HepG2 (cell line): ENCODE results near the gene NDUFAF8. TPM values are rescaled to one million over a fixed set of nuclear protein-coding genes. Genes with fewer than 3 reads are reported as not detected.

Source experiments
- ATAC-seq: fragments of 200-7000 bp; cut with Tn5 transposase; 3 replicates; pipeline ENCODE4 v1.9.1; 2020; ENCODE audit warnings: mild to moderate bottlenecking, moderate library complexity
- BruUV-seq: library from RNA; stranded (reverse); fragments of 400-500 nt; replicated peaks from 2 replicates; lab custom pipeline; 2021; lab: Mats Ljungman, UMichigan
- CTCF ChIA-PET: fragments of 300-600 bp; formaldehyde crosslinking; extraction: SDS; loops from one replicate; lab custom pipeline; 2021; ENCODE audit warnings: low total read pairs, inconsistent platforms, low intra/inter-chr PET ratio; lab: Yijun Ruan, JAX
- POLR2A ChIA-PET: fragments of 350-600 bp; sonication (Branson Sonifier 250); formaldehyde crosslinking; loops from one replicate; lab custom pipeline; 2020; ENCODE audit warnings: antibody characterized with exemption, inconsistent platforms; lab: Yijun Ruan, JAX
- DNase-seq: peaks from one replicate; pipeline ENCODE4 v3.0.0-alpha.2; 2015; ENCODE audit warnings: low spot score
- FAIRE-seq: peaks from 3 replicates; lab custom pipeline; 2011; peaks lifted over from hg19 to GRCh38; lab: Jason Lieb, UNC
- H2AFZ ChIP-seq: one replicate; pipeline ENCODE4 v1.6.1; 2011; ENCODE audit warnings: low read length, inconsistent platforms
- H3K27ac ChIP-seq: fragments of 300-600 bp; 3 replicates; pipeline ENCODE4 v1.8.0; 2011; ENCODE audit warnings: mixed run types, mild to moderate bottlenecking, mixed read lengths, low read length, inconsistent platforms; ENCODE audit not compliant: insufficient read depth; ENCODE audit errors: extremely low read length
- H3K27me3 ChIP-seq, 2 experiments: fragments of 200-600 bp in 1 of 2; 2 replicates in 1 of 2; 3 replicates in 1 of 2; pipeline versions ENCODE4 v1.6.0 to v1.8.0; 2011; ENCODE audit warnings: low read length in 2 of 2, mild to moderate bottlenecking in 2 of 2, moderate library complexity in 2 of 2, inconsistent platforms in 1 of 2; ENCODE audit not compliant: insufficient read depth in 2 of 2, control insufficient read depth in 1 of 2
- H3K36me3 ChIP-seq, 2 experiments: fragments of 200-600 bp in 1 of 2; replicated peaks in 1 of 2; 2 replicates in 1 of 2; 3 replicates in 1 of 2; pipeline versions ENCODE4 v1.5.1 to v1.8.0; 2011; ENCODE audit warnings: low read length in 2 of 2, inconsistent platforms in 1 of 2; ENCODE audit not compliant: insufficient read depth in 2 of 2, control insufficient read depth in 1 of 2
- H3K4me1 ChIP-seq: 2 replicates; pipeline ENCODE4 v1.5.1; 2012; ENCODE audit warnings: low read length, inconsistent platforms; ENCODE audit not compliant: insufficient read depth
- H3K4me2 ChIP-seq: 2 replicates; pipeline ENCODE4 v1.6.0; 2011; ENCODE audit warnings: low read depth, low read length, inconsistent platforms
- H3K4me3 ChIP-seq, 3 experiments: fragments of 200-600 bp in 1 of 3; sonication (generic), shearing (Covaris generic) in 1 of 3; replicated peaks in 1 of 3; 2 replicates each; pipeline ENCODE4 v1.5.1; 2011 to 2016; ENCODE audit warnings: low read length in 3 of 3, inconsistent platforms in 2 of 3, low read depth in 2 of 3, mild to moderate bottlenecking in 2 of 3, control low read depth in 1 of 3, mixed read lengths in 1 of 3; ENCODE audit not compliant: insufficient read depth in 1 of 3
- H3K79me2 ChIP-seq: one replicate; pipeline ENCODE4 v1.6.1; 2011; ENCODE audit warnings: low read length, inconsistent platforms; ENCODE audit not compliant: insufficient read depth
- H3K9ac ChIP-seq: 2 replicates; pipeline ENCODE4 v1.6.0; 2011; ENCODE audit warnings: mild to moderate bottlenecking, low read depth, low read length, inconsistent platforms; ENCODE audit not compliant: insufficient read depth
- H3K9me3 ChIP-seq: 2 replicates; pipeline ENCODE4 v1.5.1; 2012; ENCODE audit warnings: mild to moderate bottlenecking, low read length
- H4K20me1 ChIP-seq: 2 replicates; pipeline ENCODE4 v1.6.0; 2011; ENCODE audit warnings: inconsistent platforms, mild to moderate bottlenecking, low read length, moderate library complexity; ENCODE audit not compliant: insufficient read depth
- BHLHE40 ChIP-seq: IDR thresholded peaks from 2 replicates; pipeline ENCODE4 v1.6.1; 2011; ENCODE audit warnings: low read length, improper control_type of control experiment
- GLI4 ChIP-seq: sonication (generic); formaldehyde crosslinking; IDR thresholded peaks from 2 replicates; pipeline ENCODE4 v1.5.1; 2020; ENCODE audit warnings: missing genetic modification reagents, mild to moderate bottlenecking, moderate library complexity, borderline replicate concordance
- HMG20B ChIP-seq: conservative IDR thresholded peaks from 2 replicates; pipeline ENCODE4 v1.6.1; 2016; ENCODE audit warnings: missing genetic modification reagents, missing compliant biosample characterization
- MAF1 ChIP-seq: sonication (generic); formaldehyde crosslinking; IDR thresholded peaks from 2 replicates; pipeline ENCODE4 v1.5.0; 2020; ENCODE audit warnings: missing genetic modification reagents, borderline replicate concordance
- MIER2 ChIP-seq: IDR thresholded peaks from 2 replicates; pipeline ENCODE4 v1.6.1; 2016; ENCODE audit warnings: missing biosample characterization, missing genetic modification reagents
- RNF2 ChIP-seq: fragments of 450-650 bp; conservative IDR thresholded peaks from 2 replicates; pipeline ENCODE4 v1.6.1; 2016; ENCODE audit warnings: low read depth
- SMARCC2 ChIP-seq: fragments of 450-650 bp; IDR thresholded peaks from 2 replicates; pipeline ENCODE4 v1.6.1; 2017; ENCODE audit warnings: antibody characterized with exemption, mild to moderate bottlenecking
- TARDBP ChIP-seq: sonication (generic); formaldehyde crosslinking; IDR thresholded peaks from 2 replicates; pipeline ENCODE4 v1.8.0; 2022; ENCODE audit warnings: mild to moderate bottlenecking, missing genetic modification reagents
- ZFP36L2 ChIP-seq: sonication (generic); formaldehyde crosslinking; IDR thresholded peaks from 2 replicates; pipeline ENCODE4 v1.4.0; 2020; ENCODE audit warnings: missing genetic modification reagents
- ZFP37 ChIP-seq: sonication (generic); formaldehyde crosslinking; IDR thresholded peaks from 2 replicates; pipeline ENCODE4 v1.4.0; 2020; ENCODE audit warnings: missing genetic modification reagents, borderline replicate concordance
- ZFP90 ChIP-seq: sonication (generic); formaldehyde crosslinking; IDR thresholded peaks from 2 replicates; pipeline ENCODE4 v1.8.0; 2022; ENCODE audit warnings: missing genetic modification reagents, mild to moderate bottlenecking, inconsistent platforms, borderline replicate concordance
- ZFYVE20 ChIP-seq: sonication (generic); formaldehyde crosslinking; IDR thresholded peaks from 2 replicates; pipeline ENCODE4 v1.8.0; 2023; ENCODE audit warnings: low read depth, mild to moderate bottlenecking, moderate library complexity, missing genetic modification reagents, borderline replicate concordance
- ZKSCAN5 ChIP-seq: sonication (generic); formaldehyde crosslinking; IDR thresholded peaks from 2 replicates; pipeline ENCODE4 v1.5.1; 2020; ENCODE audit warnings: mild to moderate bottlenecking, missing genetic modification reagents
- ZNF713 ChIP-seq: sonication (generic); formaldehyde crosslinking; IDR thresholded peaks from 2 replicates; pipeline ENCODE4 v1.4.0; 2020; ENCODE audit warnings: mild to moderate bottlenecking, missing genetic modification reagents
- ZNF839 ChIP-seq: sonication (generic); formaldehyde crosslinking; IDR thresholded peaks from 2 replicates; pipeline ENCODE4 v1.4.0; 2020; ENCODE audit warnings: missing genetic modification reagents, mild to moderate bottlenecking, borderline replicate concordance
- WGBS: methylation state at CpG from one replicate; pipeline ENCODE4 v1.1.6; 2017; ENCODE audit warnings: low lambda C conversion rate; 5-methylcytosine and 5-hydroxymethylcytosine counted together
- in situ Hi-C: cut with HindIII; loops from 2 replicates; pipeline ENCODE4 v1.10.0; 2017; ENCODE audit warnings: low pct_unique_long_range_greater_than_20kb; ENCODE audit not compliant: extremely low pct_ligation_motif_present
- intact Hi-C: fragments of 100-400 bp; cut with micrococcal nuclease; formaldehyde crosslinking; loops from one replicate; pipeline ENCODE4 v1.10.0; 2022; ENCODE audit not compliant: unreplicated experiment
- polyA plus RNA-seq, 8 experiments: library from polyadenylated mRNA; depleted of rRNA in 3 of 8; stranded (reverse) in 7 of 8; unstranded in 1 of 8; fragments of >200 nt; fragmentation: Illumina TruSeq in 4 of 8; extraction: Trizol in 4 of 8; gene quantifications; 2 replicates each; pipeline versions ENCODE4 v1.2.1 to v1.2.3, GENCODE V29; 2011 to 2016; ENCODE audit warnings: low read depth in 4 of 8, missing spikeins in 1 of 8, mixed read lengths in 1 of 8; ENCODE audit not compliant: insufficient read depth in 1 of 8
- total RNA-seq, 5 experiments: library from RNA; depleted of rRNA; stranded (reverse); fragments of >200 nt; fragmentation: Illumina TruSeq; extraction: Trizol; gene quantifications; 2 replicates each; pipeline ENCODE4 v1.2.3, GENCODE V29; 2016; ENCODE audit warnings: low read depth in 1 of 5
- TF ChIP-seq, protein P1 (sequence below): sonication (generic); formaldehyde crosslinking; IDR thresholded peaks from 2 replicates; pipeline ENCODE4 v1.5.0; 2020; ENCODE audit warnings: missing genetic modification reagents
- TF ChIP-seq, protein P2 (sequence below): sonication (generic); formaldehyde crosslinking; IDR thresholded peaks from 2 replicates; pipeline ENCODE4 v1.5.1; 2020; ENCODE audit warnings: missing genetic modification reagents, mild to moderate bottlenecking, borderline replicate concordance
- TF ChIP-seq, protein P3 (sequence below): sonication (generic); formaldehyde crosslinking; IDR thresholded peaks from 2 replicates; pipeline ENCODE4 v1.8.1; 2023; ENCODE audit warnings: mild to moderate bottlenecking, inconsistent platforms, moderate library complexity, missing genetic modification reagents, borderline replicate concordance

Gene NDUFAF8
- total and polyA plus RNA-seq, 2 of the 13 experiments (the other 11 are each of a cell fraction or from before 2014, with no cell fraction given), result 75.6 to 233 TPM

DNA sequence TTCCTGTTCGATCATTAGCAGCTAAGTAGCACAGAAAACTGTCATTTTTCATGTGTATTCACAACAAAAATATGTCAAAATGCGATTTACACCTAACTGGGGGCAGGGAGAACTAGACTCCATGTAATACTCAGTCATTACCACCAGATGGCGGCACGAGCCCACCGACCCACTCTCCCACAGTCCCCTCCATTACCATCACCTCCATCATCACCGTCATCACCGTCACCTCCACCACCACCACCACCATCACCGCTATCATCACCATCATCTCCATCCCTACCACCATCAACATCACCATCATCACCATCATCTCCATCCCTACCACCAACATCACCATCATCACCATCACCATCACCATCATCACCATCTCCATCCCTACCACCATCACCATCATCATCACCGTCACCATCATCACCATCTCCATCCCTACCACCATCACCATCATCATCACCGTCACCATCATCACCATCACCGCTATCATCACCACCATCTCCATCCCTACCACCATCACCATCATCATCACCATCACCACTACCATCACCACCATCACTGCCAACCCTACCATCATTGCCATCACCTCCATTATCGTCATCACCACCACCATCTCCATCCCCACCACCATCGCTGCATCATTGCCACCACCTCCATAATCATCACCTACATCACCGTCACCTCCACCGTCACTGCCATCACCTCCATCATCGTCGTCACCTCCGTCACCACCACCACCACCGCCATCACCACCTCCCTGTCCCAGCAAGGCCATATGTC, 14.4 kb downstream of the NDUFAF8 start (continued):
- TF ChIP-seq MAF1 (CRISPR knock-in tag) (peak; percentile 53; the same call in 1 of the 2 replicates), RNF2 (no peak), GLI4 (CRISPR knock-in tag) (no peak), ZNF839 (CRISPR knock-in tag) (0 out of 2 replicates have a peak, but pooled peaks have one; percentile 32), ZKSCAN5 (CRISPR knock-in tag) (peak; percentile 99), SMARCC2 (no peak), ZFP37 (0 out of 2 replicates have a peak, but pooled peaks have one; percentile 68), MIER2 (CRISPR knock-in tag) (no peak), HMG20B (no peak)
- TF ChIP-seq, protein P1, sequence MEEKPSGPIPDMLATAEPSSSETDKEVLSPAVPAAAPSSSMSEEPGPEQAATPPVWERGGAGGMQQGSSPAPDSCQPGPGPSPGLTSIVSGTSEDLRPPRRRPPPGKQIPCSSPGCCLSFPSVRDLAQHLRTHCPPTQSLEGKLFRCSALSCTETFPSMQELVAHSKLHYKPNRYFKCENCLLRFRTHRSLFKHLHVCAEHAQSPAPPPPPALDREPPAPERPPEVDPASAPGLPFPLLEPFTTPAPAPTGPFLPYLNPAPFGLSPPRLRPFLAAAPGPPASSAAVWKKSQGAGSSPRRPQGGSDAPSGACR, result no peak

DNA sequence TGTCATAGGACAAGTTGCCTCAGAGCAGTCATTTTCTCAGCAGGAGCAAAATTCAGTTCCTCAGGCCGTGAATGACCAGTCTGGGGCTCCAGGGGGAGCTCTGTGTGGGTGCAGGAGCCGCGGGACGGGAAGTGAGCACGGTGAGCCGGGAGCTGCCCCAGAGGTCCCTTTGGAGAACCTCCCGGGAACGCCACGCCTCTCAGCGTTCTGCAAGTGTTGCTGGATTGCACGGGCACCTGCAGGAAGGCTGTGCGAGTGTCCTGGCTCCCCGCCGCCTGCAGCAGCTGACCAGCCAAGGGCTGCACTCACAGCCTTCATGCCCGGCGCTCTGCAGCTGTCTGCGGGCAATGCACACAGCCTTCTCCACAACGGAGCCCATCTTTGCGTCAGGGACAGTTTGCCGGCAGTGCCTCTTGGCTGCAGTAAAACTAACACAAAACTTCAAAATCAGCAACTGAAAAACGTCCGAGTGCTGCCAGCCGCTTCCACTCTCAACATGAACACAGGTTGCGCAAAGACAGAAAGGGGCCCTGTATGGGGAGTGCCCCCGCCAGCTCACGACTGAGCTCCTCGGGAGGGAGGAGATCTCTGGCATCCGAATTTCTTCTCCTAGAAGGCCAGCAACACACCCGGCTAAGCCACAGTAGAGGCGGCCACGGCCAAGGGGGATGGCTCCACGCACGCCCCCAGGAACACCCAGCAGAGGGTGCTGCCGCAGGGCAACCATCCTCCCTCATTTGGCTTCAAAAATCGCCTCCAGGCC, 16.0 kb downstream of the NDUFAF8 start:
- in situ Hi-C loops (loop anchor here (5.0 kb wide), 1 partner anchor 227 kb away; no protein-coding TSS in a partner anchor), intact Hi-C loops (no loop called here)
- Histone ChIP-seq H3K9ac (no peak overlapping the region), H4K20me1 (peaks cover 4% of the 10 kb centered on the region; the same call in 1 of the 2 replicates), H3K36me3 (peaks cover 28 to 43% of the 10 kb centered on the region in 2 experiments), H3K4me2 (no peak overlapping the region), H2AFZ (no peak overlapping the region), H3K4me1 (peaks cover 26% of the 10 kb centered on the region), H3K9me3 (no peaks in the 10 kb centered on the region), H3K4me3 (no peak overlapping the region), H3K27ac (no peak overlapping the region), H3K79me2 (no peaks in the 10 kb centered on the region), H3K27me3 (no peaks in the 10 kb centered on the region)
- peak; percentile 47 for ATAC-seq
- BruUV-seq, result no TSS peak
- 77% methylated on average over 20 of the region's 35 CpGs for WGBS
- DNase-seq, result peak; percentile 45
- ChIA-PET POLR2A (interaction anchor here (1.3 kb wide), 1 partner anchor 257 kb away, joined by 3 read pairs; the partner anchor contains the start of gene ACTG1), CTCF (no interaction called here)
- FAIRE-seq, result peak; percentile 73
- TF ChIP-seq, protein P2, sequence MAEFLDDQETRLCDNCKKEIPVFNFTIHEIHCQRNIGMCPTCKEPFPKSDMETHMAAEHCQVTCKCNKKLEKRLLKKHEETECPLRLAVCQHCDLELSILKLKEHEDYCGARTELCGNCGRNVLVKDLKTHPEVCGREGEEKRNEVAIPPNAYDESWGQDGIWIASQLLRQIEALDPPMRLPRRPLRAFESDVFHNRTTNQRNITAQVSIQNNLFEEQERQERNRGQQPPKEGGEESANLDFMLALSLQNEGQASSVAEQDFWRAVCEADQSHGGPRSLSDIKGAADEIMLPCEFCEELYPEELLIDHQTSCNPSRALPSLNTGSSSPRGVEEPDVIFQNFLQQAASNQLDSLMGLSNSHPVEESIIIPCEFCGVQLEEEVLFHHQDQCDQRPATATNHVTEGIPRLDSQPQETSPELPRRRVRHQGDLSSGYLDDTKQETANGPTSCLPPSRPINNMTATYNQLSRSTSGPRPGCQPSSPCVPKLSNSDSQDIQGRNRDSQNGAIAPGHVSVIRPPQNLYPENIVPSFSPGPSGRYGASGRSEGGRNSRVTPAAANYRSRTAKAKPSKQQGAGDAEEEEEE (CRISPR knock-in tag), result no peak
- TF ChIP-seq BHLHE40 (no peak), ZFP36L2 (CRISPR knock-in tag) (no peak), ZNF713 (CRISPR knock-in tag) (no peak), ZFYVE20 (CRISPR knock-in tag) (no peak), ZFP90 (CRISPR knock-in tag) (no peak), TARDBP (CRISPR knock-in tag) (no peak)
- TF ChIP-seq, protein P3, sequence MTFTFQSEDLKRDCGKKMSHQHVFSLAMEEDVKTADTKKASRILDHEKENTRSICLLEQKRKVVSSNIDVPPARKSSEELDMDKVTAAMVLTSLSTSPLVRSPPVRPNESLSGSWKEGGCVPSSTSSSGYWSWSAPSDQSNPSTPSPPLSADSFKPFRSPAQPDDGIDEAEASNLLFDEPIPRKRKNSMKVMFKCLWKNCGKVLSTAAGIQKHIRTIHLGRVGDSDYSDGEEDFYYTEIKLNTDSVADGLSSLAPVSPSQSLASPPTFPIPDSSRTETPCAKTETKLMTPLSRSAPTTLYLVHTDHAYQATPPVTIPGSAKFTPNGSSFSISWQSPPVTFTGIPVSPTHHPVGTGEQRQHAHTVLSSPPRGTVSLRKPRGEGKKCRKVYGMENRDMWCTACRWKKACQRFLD, result no peak
